ENCODE data around the gene SPATA32. TPM values are rescaled to one million over a fixed set of nuclear protein-coding genes. Genes with fewer than 3 reads are reported as not detected.

The SPATA32 gene
- total RNA-seq, 1 donor from 2014 or later = not detected

GRCh38 chr17:45300060-45300751 lies 38.3 kb upstream of the SPATA32 start:
- Mint-ChIP-seq H3K9me3 (no peaks in the 10 kb centered on the region), H3K36me3 (peaks cover 9% of the 10 kb centered on the region), H3K4me3 (no peak overlapping the region), H3K27me3 (ENCODE audit: insufficient read depth, low read depth) (no peaks in the 10 kb centered on the region), H3K27ac (peak overlapping the region; percentile 42), H3K4me1 (peaks cover 25% of the 10 kb centered on the region)
- no peaks in the 10 kb centered on the region for H3K36me3 ChIP-seq
- no peak for DNase-seq (ENCODE audit: low spot score)
- H3K27ac ChIP-seq = no peak overlapping the region
- H3F3A ChIP-seq (ENCODE audit: low read depth) = no peaks in the 10 kb centered on the region
- H3K9me3 ChIP-seq (ENCODE audit: low read depth) = no peaks in the 10 kb centered on the region
- no peak overlapping the region for H3K4me3 ChIP-seq
- TF ChIP-seq EZH2phosphoT487 (IDR thresholded peaks at IDR 0.05) (no peak), CTCF (IDR thresholded peaks at IDR 0.05) (no peak), EZH2 (IDR thresholded peaks at IDR 0.05) (no peak)
- H4K20me1 ChIP-seq (ENCODE audit: low read depth) = peaks cover 22% of the 10 kb centered on the region
- H3K4me1 ChIP-seq = no peaks in the 10 kb centered on the region
- no peak overlapping the region for H3K9ac ChIP-seq
- H2AFZ ChIP-seq (replicated peaks) = no peak overlapping the region
- no peaks in the 10 kb centered on the region for H3K27me3 ChIP-seq
- no peak overlapping the region for H3K4me2 ChIP-seq
- H3K79me2 ChIP-seq (ENCODE audit: low read depth) = peaks cover 21% of the 10 kb centered on the region

DNA sequence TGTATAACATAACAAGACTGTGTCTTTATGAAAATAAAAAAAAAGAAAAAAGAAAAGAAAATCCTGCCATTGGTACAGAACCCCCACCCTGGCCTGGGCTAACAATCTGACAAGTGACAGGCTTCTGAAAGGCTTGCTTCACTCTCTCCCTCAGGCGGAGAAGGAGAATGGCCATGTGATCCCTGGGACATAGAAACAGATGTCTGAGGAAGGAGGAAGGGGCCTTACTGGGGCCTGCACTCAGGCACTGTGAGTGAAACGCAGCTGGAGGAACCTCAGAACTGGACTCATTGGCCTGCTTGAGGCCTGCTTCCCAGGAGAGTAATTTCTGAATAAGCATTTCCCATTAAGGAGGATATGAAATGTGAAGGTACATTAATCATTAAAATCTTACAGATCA lies 37.5 kb upstream of the SPATA32 start:
- H3K36me3 Mint-ChIP-seq = peaks cover 4% of the 10 kb centered on the region
- H2AFZ ChIP-seq (replicated peaks) = no peak overlapping the region
- peak overlapping the region; percentile 58 for H3K4me3 Mint-ChIP-seq
- no peak overlapping the region for H3K4me2 ChIP-seq
- H3K9me3 Mint-ChIP-seq = no peaks in the 10 kb centered on the region
- no peak for TF ChIP-seq CTCF (IDR thresholded peaks at IDR 0.05)
- TF ChIP-seq EZH2phosphoT487 (IDR thresholded peaks at IDR 0.05) = no peak
- TF ChIP-seq EZH2 (IDR thresholded peaks at IDR 0.05) = no peak
- peak; percentile 29 for DNase-seq (ENCODE audit: low spot score)
- H3K27me3 ChIP-seq = no peaks in the 10 kb centered on the region
- H3K4me3 ChIP-seq = no peak overlapping the region
- H3K79me2 ChIP-seq (ENCODE audit: low read depth) = peaks cover 17% of the 10 kb centered on the region
- no peaks in the 10 kb centered on the region for H3K36me3 ChIP-seq
- no peaks in the 10 kb centered on the region for H3F3A ChIP-seq (ENCODE audit: low read depth)
- no peak overlapping the region for H3K27ac ChIP-seq
- no peaks in the 10 kb centered on the region for H3K4me1 ChIP-seq
- H3K9me3 ChIP-seq (ENCODE audit: low read depth) = no peaks in the 10 kb centered on the region
- peaks cover 22% of the 10 kb centered on the region for H4K20me1 ChIP-seq (ENCODE audit: low read depth)
- peaks cover 27% of the 10 kb centered on the region for H3K4me1 Mint-ChIP-seq
- H3K9ac ChIP-seq = no peak overlapping the region
- no peaks in the 10 kb centered on the region for H3K27me3 Mint-ChIP-seq (ENCODE audit: insufficient read depth, low read depth)
- H3K27ac Mint-ChIP-seq = peak overlapping the region; percentile 85

DNA sequence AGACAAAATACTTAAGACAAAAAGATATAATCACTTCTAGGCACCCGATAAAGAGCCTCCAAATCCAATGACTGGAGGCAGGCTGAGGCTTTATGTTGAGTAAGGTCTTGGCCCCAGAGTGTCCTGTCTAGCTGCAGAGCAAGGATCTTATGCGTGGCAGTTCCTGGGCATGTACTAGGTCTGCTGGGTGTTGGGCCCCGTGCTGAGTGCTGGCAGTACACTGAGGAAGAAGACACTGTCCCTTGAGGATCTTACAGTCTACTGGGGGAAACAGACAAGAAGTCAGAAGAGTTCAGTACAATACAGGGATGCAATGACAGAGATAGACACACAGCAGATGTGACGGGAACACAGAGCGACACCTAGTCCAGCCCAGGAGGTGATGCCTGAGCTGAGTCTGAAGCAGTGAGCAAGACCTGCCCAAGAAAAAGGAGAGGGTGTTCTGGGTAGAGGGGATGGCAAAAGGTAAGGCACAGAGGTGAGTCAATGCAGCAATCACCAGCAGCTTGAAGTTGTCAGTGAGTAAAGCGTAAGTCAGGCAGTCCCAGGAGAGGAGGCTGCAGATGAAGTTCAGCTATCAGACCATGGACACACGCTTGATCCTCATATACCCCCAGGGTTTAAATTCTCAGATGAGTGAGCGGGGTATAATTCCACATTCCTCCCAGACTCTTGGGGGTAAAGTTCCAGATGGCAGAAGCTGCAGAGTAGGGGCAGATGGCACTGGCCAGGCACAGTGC lies 36.8 kb upstream of the SPATA32 start:
- Histone ChIP-seq H3K9ac (no peak overlapping the region), H3K4me2 (no peak overlapping the region), H3K9me3 (ENCODE audit: low read depth) (no peaks in the 10 kb centered on the region), H2AFZ (replicated peaks) (no peak overlapping the region), H3K79me2 (ENCODE audit: low read depth) (peaks cover 13% of the 10 kb centered on the region), H3K27me3 (no peaks in the 10 kb centered on the region), H3K27ac (no peak overlapping the region), H3K4me3 (no peak overlapping the region), H3K4me1 (no peaks in the 10 kb centered on the region), H4K20me1 (ENCODE audit: low read depth) (peaks cover 25% of the 10 kb centered on the region), H3K36me3 (no peaks in the 10 kb centered on the region), H3F3A (ENCODE audit: low read depth) (no peaks in the 10 kb centered on the region)
- no peak overlapping the region for H3K4me3 Mint-ChIP-seq
- DNase-seq (ENCODE audit: low spot score) = no peak
- TF ChIP-seq EZH2phosphoT487 (IDR thresholded peaks at IDR 0.05) (no peak), EZH2 (IDR thresholded peaks at IDR 0.05) (no peak), CTCF (IDR thresholded peaks at IDR 0.05) (no peak)
- H3K36me3 Mint-ChIP-seq = peaks cover 2% of the 10 kb centered on the region
- H3K9me3 Mint-ChIP-seq = no peaks in the 10 kb centered on the region
- H3K27me3 Mint-ChIP-seq (ENCODE audit: insufficient read depth, low read depth) = no peaks in the 10 kb centered on the region
- H3K27ac Mint-ChIP-seq = no peak overlapping the region
- peaks cover 33% of the 10 kb centered on the region for H3K4me1 Mint-ChIP-seq
